ENCODE results near the gene CDK13. TPM values are rescaled to one million over a fixed set of nuclear protein-coding genes. Genes with fewer than 3 reads are reported as not detected.

Gene CDK13
- total and polyA plus RNA-seq, 9 of the 15 experiments (the other 6 are each of a cell fraction or from before 2014, with no cell fraction given), result 9.8 to 46.1 (median 32.4) TPM

GRCh38 chr7:40024841-40025240 is 74.8 kb downstream of the CDK13 start:
- H3K27ac ChIP-seq (ENCODE audit: extremely low read depth, low read depth, low read length), result no peak overlapping the region
- H3K9ac ChIP-seq (ENCODE audit: insufficient read depth in 1 of 2, low read depth in 2 of 2, low read length in 2 of 2), result no peak overlapping the region
- no peaks in the 10 kb centered on the region for H3K9me3 ChIP-seq (replicated peaks; ENCODE audit: control insufficient read depth, insufficient read depth, low read depth, low read length)
- H3K36me3 ChIP-seq (ENCODE audit: control insufficient read depth, insufficient read depth, low read length), result peaks cover 19% of the 10 kb centered on the region
- DNase-seq (ENCODE audit: extremely low read depth in 1 of 4, low spot score in 3 of 4) (no peak), ATAC-seq (no peak), FAIRE-seq (no peak)
- no peak overlapping the region for H3K4me2 ChIP-seq (ENCODE audit: insufficient read depth, low read length)
- H2AFZ ChIP-seq (ENCODE audit: low read depth, low read length), result no peak overlapping the region
- H4K20me1 ChIP-seq (replicated peaks; ENCODE audit: control insufficient read depth, insufficient read depth, low read length), result no peaks in the 10 kb centered on the region
- ChIA-PET CTCF (ENCODE audit: low intra/inter-chr PET ratio) (no interaction called here), POLR2A (interaction anchor here (0.6 kb wide), 1 partner anchor 12 kb away, joined by 3 read pairs; no protein-coding TSS in a partner anchor)
- H3K27me3 ChIP-seq (ENCODE audit: control insufficient read depth in 2 of 2, insufficient read depth in 2 of 2, low read length in 2 of 2), result no peaks in the 10 kb centered on the region
- H3K9me1 ChIP-seq (ENCODE audit: control insufficient read depth, insufficient read depth, low read length), result no peaks in the 10 kb centered on the region
- in situ Hi-C loops (cut with MboI), result no loop called here
- no TSS peak for BruUV-seq (replicated peaks)
- no peaks in the 10 kb centered on the region for H3K79me2 ChIP-seq (ENCODE audit: control insufficient read depth, insufficient read depth, low read length)
- H3K4me3 ChIP-seq, result no peak overlapping the region
- no peaks in the 10 kb centered on the region; a peak in 1 of 5 replicates for H3K4me1 ChIP-seq (replicated peaks in 1 of 2; ENCODE audit: control insufficient read depth in 2 of 2, insufficient read depth in 2 of 2, low read length in 2 of 2)
- WGBS (ENCODE audit: insufficient coverage, low coverage, missing lambda C conversion rate), result 95% methylated on average over 3 of the region's 3 CpGs
- TF ChIP-seq ZFP36 (IDR thresholded peaks at IDR 0.05; ENCODE audit: low read depth, low read length, partially characterized antibody), result no peak
- TF ChIP-seq RBM39 (optimal IDR thresholded peaks at IDR 0.05; ENCODE audit: low read depth, low read length), result no peak
- no peak for TF ChIP-seq ZNF12 (CRISPR knock-in tag; IDR thresholded peaks at IDR 0.05)
- TF ChIP-seq CBFA2T3 (IDR thresholded peaks at IDR 0.05), result no peak
- no peak for TF ChIP-seq RAD21 (CRISPR knock-in tag; conservative IDR thresholded peaks at IDR 0.05 in 1 of 2, IDR thresholded peaks at IDR 0.05 in 1 of 2)
- no peak for TF ChIP-seq MYBL2 (IDR thresholded peaks at IDR 0.05; ENCODE audit: low read depth)
- no peak for TF ChIP-seq MYBL2 (CRISPR knock-in tag; IDR thresholded peaks at IDR 0.05; ENCODE audit: borderline replicate concordance)
- TF ChIP-seq CBFA2T2 (conservative IDR thresholded peaks at IDR 0.05), result no peak
- intact Hi-C loops (cut with micrococcal nuclease), result no loop called here
